Upper lobe of right lung (tissue), 1 donor: ENCODE results near the gene KATNA1. TPM values are rescaled to one million over a fixed set of nuclear protein-coding genes. Genes with fewer than 3 reads are reported as not detected.

Source experiments
- ATAC-seq: fragments of 200-7000 bp; cut with Tn5 transposase; one replicate; pipeline ENCODE4 v1.9.1; 2020; ENCODE audit warnings: mild to moderate bottlenecking, moderate library complexity
- DNase-seq: peaks from one replicate; pipeline ENCODE4 v3.0.0-alpha.2; 2020
- H3K27ac ChIP-seq: fragments of 200-600 bp; one replicate; pipeline ENCODE4 v1.8.0; 2022
- H3K27me3 ChIP-seq: fragments of 200-600 bp; one replicate; pipeline ENCODE4 v1.8.0; 2022; ENCODE audit warnings: mild to moderate bottlenecking
- H3K36me3 ChIP-seq: fragments of 200-600 bp; one replicate; pipeline ENCODE4 v1.8.0; 2022
- H3K4me1 ChIP-seq: fragments of 200-600 bp; one replicate; pipeline ENCODE4 v1.8.0; 2022
- H3K4me3 ChIP-seq: fragments of 200-600 bp; one replicate; pipeline ENCODE4 v1.8.0; 2022; ENCODE audit warnings: mild to moderate bottlenecking
- H3K9me3 ChIP-seq: fragments of 200-600 bp; one replicate; pipeline ENCODE4 v1.8.0; 2022
- CTCF ChIP-seq: fragments of 200-600 bp; IDR thresholded peaks from one replicate; pipeline ENCODE4 v1.8.0; 2022; ENCODE audit warnings: antibody characterized with exemption
- intact Hi-C: fragments of 100-400 bp; cut with DNase I; formaldehyde crosslinking; loops from one replicate; pipeline ENCODE4 v1.11.0; 2022
- total RNA-seq: library from RNA; stranded (reverse); fragmentation: NEBNext Ultra II Directional; extraction: Animal tissue kit (Norgen Biotek cat#: 25700); gene quantifications from one replicate; pipeline ENCODE4 v1.2.1, GENCODE V29; 2021
- donor health status: DM: no; HTN: yes; CAD: no; lungs with severe emphysema.

Gene KATNA1
- total RNA-seq, 1 donor from 2014 or later: 14.3 TPM

DNA sequence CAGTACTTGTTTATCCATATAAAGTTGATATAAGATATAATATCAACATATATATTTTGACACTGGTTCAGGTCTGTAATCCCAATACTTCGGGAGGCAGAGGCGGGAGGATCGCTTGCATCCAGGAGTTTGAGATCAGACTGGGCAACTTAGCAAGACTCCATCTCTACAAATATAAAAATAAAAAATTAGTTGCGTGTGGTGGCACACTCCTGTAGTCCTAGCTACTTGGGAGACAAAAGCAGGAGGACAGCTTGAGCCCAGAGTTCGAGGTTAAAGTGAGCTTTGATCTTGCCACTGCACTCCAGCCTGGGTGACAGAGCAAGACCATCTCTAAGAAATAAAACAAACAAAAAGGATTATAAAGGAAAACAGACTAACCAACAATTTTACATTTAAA, 8.9 kb upstream of the KATNA1 start:
- Histone ChIP-seq H3K36me3 (peaks cover 39% of the 10 kb centered on the region), H3K27me3 (no peaks in the 10 kb centered on the region), H3K4me3 (no peak overlapping the region), H3K4me1 (no peaks in the 10 kb centered on the region), H3K9me3 (no peaks in the 10 kb centered on the region), H3K27ac (no peak overlapping the region)
- ATAC-seq: no peak
- no peak for DNase-seq
- TF ChIP-seq CTCF: no peak
- intact Hi-C loops: no loop called here

- TF ChIP-seq CTCF: no peak
- DNase-seq (no peak), ATAC-seq (no peak)
- no peak overlapping the region for H3K4me3 ChIP-seq
- intact Hi-C loops: no loop called here
- no peaks in the 10 kb centered on the region for H3K9me3 ChIP-seq
- H3K4me1 ChIP-seq: peaks cover 12% of the 10 kb centered on the region
- no peak overlapping the region for H3K27ac ChIP-seq
- H3K36me3 ChIP-seq: no peaks in the 10 kb centered on the region
- H3K27me3 ChIP-seq: no peaks in the 10 kb centered on the region
Measured at GRCh38 chr6:149651056-149651455, 2.5 kb upstream of the KATNA1 start.

DNA sequence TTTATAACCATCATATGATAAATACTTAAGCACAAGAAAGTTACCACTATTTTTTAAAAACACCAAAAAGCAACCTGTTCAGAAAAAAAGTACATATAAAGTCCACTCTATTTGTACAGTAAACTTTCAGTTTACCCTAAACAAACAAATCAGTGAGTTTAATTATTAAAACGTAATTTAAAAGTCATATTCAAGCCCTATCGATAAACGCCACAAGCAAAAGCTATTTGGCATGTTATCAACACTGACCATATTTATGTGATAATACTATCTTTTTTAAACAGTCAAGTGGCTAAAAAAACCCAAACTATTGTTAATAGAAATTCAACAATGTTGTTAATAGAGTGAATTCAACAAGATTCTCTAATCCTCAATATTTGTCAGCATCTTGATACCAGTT, 1.9 kb downstream of the KATNA1 start:
- no peaks in the 10 kb centered on the region for H3K36me3 ChIP-seq
- intact Hi-C loops: no loop called here
- H3K4me3 ChIP-seq: peak overlapping the region; percentile 75
- no peak overlapping the region for H3K27ac ChIP-seq
- no peak for TF ChIP-seq CTCF
- DNase-seq (no peak), ATAC-seq (no peak)
- no peaks in the 10 kb centered on the region for H3K9me3 ChIP-seq
- H3K4me1 ChIP-seq: peaks cover 15% of the 10 kb centered on the region
- H3K27me3 ChIP-seq: no peaks in the 10 kb centered on the region

DNA sequence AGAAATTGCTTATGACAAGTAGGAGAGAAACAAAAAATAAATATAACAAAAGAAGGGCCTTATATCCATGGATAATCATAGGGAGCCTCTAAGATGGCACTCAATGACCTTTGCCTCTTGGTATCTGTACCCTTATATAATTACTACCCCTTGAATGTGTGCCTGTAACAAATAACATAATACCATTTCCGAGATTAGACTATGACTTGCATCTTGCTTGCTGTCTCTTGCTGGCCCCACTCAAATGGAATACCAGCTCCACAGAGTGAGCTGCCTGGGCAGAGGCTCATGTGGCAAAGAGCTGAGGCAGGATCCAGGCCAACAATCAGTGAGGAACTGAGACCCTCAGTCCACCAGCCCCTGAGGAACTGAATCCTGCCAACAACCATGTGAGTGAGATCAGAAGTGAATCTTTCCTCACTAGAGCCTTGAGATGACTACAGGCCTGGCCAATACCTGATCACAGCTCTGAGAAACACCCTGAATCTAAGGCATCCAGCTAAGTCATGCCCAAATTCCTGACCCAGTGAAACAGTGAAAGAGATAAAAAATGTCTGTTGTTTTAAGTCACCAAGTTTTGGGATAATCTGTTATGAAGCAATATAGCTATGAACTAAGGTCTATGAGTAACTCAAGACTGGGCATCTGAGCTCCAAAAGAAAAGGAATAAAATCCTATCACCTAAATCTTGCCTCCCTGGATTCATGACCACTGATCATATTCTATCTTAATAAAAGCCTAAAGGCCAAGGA, 5.5 kb downstream of the KATNA1 start:
- Histone ChIP-seq H3K9me3 (no peaks in the 10 kb centered on the region), H3K27me3 (no peaks in the 10 kb centered on the region), H3K4me3 (no peak overlapping the region), H3K27ac (no peak overlapping the region), H3K36me3 (peaks cover 2% of the 10 kb centered on the region), H3K4me1 (peaks cover 15% of the 10 kb centered on the region)
- ATAC-seq (no peak), DNase-seq (no peak)
- TF ChIP-seq CTCF: no peak
- intact Hi-C loops: no loop called here

- peaks cover 29% of the 10 kb centered on the region for H3K36me3 ChIP-seq
Measured at GRCh38 chr6:149636124-149636523, 12.4 kb downstream of the KATNA1 start.

More at GRCh38 chr6:149636124-149636523, 12.4 kb downstream of the KATNA1 start:
- H3K27me3 ChIP-seq: no peaks in the 10 kb centered on the region
- no peak for DNase-seq
- H3K4me3 ChIP-seq: no peak overlapping the region
- H3K9me3 ChIP-seq: no peaks in the 10 kb centered on the region
- TF ChIP-seq CTCF: no peak
- intact Hi-C loops: no loop called here
- H3K27ac ChIP-seq: no peak overlapping the region
- no peaks in the 10 kb centered on the region for H3K4me1 ChIP-seq
- no peak for ATAC-seq
